Measurements from ENCODE around the gene SAMD14. TPM values are rescaled to one million over a fixed set of nuclear protein-coding genes. Genes with fewer than 3 reads are reported as not detected.

The SAMD14 gene
- polyA plus RNA-seq, 2 of the 4 experiments (the other 2 are of a cell fraction) = 0.12 to 0.75 TPM

DNA sequence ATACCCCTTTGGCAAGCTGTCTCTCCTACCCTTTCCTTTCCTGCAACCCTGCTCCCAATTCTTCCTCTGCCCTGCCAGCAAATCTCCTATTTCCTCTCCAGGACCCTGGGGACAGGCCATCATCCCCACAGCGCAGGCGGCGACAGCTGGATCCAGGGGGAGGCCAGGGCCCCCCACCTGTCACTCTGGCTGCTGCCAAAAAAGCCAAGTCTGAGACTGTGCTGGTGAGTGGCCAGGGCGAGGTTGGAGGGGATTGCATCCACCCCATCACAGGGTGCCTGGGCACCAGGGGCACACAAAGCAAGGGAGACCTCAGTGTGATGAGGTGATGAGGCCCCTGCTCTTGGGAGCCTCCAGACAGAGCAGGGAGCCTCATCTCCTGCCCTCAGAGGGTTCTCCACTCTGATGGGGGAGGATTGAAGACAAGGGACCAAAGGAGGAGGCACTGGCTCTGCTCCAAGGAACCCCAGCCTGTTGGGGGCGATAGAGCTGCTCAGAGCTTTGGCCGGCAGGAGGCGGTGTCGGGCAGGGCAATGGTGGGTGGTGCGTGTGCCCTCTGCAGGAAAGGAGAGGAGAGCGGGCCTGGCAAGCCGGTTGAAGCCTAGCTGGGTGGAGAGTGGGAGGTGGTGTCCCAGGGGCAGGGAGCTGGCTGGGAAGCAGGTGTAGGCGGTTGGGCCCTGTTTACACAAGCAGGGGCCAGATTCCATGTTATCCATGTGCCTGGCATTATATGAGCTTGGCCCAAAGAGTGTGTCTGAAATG lies 50.4 kb downstream of the SAMD14 start:
- FAIRE-seq (no peak), ATAC-seq (peak; percentile 73 to 88), DNase-seq (ENCODE audit: low read depth in 1 of 2, low spot score in 1 of 2) (peak; percentile 79 to 87)
- peaks cover 12% of the 10 kb centered on the region; the same call in 2 of the 3 replicates for H3K4me1 ChIP-seq
- H3K27ac ChIP-seq = peak overlapping the region in 1 of 2 experiments; percentile 71; a peak in 3 of 6 replicates
- TF ChIP-seq PHF8 (IDR thresholded peaks at IDR 0.05; ENCODE audit: borderline replicate concordance, low read depth) (no peak), RFX5 (IDR thresholded peaks at IDR 0.05) (no peak), MYC (IDR thresholded peaks at IDR 0.05; ENCODE audit: borderline replicate concordance, low read length) (no peak), SMC3 (IDR thresholded peaks at IDR 0.05) (peak; percentile 87), BHLHE40 (IDR thresholded peaks at IDR 0.05; ENCODE audit: low read depth, low read length) (no peak), POLR2AphosphoS2 (conservative IDR thresholded peaks at IDR 0.05; ENCODE audit: low read length) (no peak), MAZ (IDR thresholded peaks at IDR 0.05; ENCODE audit: borderline replicate concordance, low read depth, low read length) (0 out of 2 replicates have a peak, but pooled peaks have one; percentile 71), FOSB (CRISPR knock-in tag; IDR thresholded peaks at IDR 0.05) (no peak), NFE2L2 (conservative IDR thresholded peaks at IDR 0.05; ENCODE audit: low read length) (no peak), HOXA7 (CRISPR knock-in tag; IDR thresholded peaks at IDR 0.05) (no peak), GATA3 (IDR thresholded peaks at IDR 0.05; ENCODE audit: borderline replicate concordance) (0 out of 2 replicates have a peak, but pooled peaks have one; percentile 21), RAD21 (conservative IDR thresholded peaks at IDR 0.05 in 1 of 2, IDR thresholded peaks at IDR 0.05 in 1 of 2) (peak; percentile 76 to 77), CEBPB (IDR thresholded peaks at IDR 0.05) (no peak), HEYL (CRISPR knock-in tag; IDR thresholded peaks at IDR 0.05) (no peak)
- TF ChIP-seq, protein P1, sequence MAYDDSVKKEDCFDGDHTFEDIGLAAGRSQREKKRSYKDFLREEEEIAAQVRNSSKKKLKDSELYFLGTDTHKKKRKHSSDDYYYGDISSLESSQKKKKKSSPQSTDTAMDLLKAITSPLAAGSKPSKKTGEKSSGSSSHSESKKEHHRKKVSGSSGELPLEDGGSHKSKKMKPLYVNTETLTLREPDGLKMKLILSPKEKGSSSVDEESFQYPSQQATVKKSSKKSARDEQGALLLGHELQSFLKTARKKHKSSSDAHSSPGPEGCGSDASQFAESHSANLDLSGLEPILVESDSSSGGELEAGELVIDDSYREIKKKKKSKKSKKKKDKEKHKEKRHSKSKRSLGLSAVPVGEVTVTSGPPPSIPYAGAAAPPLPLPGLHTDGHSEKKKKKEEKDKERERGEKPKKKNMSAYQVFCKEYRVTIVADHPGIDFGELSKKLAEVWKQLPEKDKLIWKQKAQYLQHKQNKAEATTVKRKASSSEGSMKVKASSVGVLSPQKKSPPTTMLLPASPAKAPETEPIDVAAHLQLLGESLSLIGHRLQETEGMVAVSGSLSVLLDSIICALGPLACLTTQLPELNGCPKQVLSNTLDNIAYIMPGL (CRISPR knock-in tag; IDR thresholded peaks at IDR 0.05; ENCODE audit: borderline replicate concordance) = 0 out of 2 replicates have a peak, but pooled peaks have one; percentile 36
- TF ChIP-seq, protein P2, sequence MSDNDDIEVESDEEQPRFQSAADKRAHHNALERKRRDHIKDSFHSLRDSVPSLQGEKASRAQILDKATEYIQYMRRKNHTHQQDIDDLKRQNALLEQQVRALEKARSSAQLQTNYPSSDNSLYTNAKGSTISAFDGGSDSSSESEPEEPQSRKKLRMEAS (IDR thresholded peaks at IDR 0.05) = peak; percentile 34; the same call in 1 of the 2 replicates
- TF ChIP-seq, protein P3, sequence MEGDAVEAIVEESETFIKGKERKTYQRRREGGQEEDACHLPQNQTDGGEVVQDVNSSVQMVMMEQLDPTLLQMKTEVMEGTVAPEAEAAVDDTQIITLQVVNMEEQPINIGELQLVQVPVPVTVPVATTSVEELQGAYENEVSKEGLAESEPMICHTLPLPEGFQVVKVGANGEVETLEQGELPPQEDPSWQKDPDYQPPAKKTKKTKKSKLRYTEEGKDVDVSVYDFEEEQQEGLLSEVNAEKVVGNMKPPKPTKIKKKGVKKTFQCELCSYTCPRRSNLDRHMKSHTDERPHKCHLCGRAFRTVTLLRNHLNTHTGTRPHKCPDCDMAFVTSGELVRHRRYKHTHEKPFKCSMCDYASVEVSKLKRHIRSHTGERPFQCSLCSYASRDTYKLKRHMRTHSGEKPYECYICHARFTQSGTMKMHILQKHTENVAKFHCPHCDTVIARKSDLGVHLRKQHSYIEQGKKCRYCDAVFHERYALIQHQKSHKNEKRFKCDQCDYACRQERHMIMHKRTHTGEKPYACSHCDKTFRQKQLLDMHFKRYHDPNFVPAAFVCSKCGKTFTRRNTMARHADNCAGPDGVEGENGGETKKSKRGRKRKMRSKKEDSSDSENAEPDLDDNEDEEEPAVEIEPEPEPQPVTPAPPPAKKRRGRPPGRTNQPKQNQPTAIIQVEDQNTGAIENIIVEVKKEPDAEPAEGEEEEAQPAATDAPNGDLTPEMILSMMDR (IDR thresholded peaks at IDR 0.05) = peak; percentile 97
- TF ChIP-seq, protein P4, sequence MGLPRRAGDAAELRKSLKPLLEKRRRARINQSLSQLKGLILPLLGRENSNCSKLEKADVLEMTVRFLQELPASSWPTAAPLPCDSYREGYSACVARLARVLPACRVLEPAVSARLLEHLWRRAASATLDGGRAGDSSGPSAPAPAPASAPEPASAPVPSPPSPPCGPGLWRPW (IDR thresholded peaks at IDR 0.05) = no peak
- TF ChIP-seq, protein P5, sequence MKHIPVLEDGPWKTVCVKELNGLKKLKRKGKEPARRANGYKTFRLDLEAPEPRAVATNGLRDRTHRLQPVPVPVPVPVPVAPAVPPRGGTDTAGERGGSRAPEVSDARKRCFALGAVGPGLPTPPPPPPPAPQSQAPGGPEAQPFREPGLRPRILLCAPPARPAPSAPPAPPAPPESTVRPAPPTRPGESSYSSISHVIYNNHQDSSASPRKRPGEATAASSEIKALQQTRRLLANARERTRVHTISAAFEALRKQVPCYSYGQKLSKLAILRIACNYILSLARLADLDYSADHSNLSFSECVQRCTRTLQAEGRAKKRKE (CRISPR knock-in tag; IDR thresholded peaks at IDR 0.05; ENCODE audit: low read depth) = no peak; the same call in 1 of the 2 replicates
- no peak overlapping the region for H3K4me3 ChIP-seq
- no peaks in the 10 kb centered on the region for H3K9me3 ChIP-seq
- WGBS (ENCODE audit: missing lambda C conversion rate) = 51% methylated on average over 12 of the region's 12 CpGs
- H3K4me2 ChIP-seq = no peak overlapping the region
- ChIA-PET POLR2A (interaction anchor here (0.6 to 1.3 kb wide), 4 partner anchors 11 to 69 kb away, joined by 3 to 8 read pairs (median 4); no protein-coding TSS in a partner anchor), CTCF (interaction anchor here (0.5 to 13.5 kb wide), 22 partner anchors 8 to 232 kb away, joined by 3 to 345 read pairs (median 4); partner anchors contain the start of genes ITGA3 and PDK2)

DNA sequence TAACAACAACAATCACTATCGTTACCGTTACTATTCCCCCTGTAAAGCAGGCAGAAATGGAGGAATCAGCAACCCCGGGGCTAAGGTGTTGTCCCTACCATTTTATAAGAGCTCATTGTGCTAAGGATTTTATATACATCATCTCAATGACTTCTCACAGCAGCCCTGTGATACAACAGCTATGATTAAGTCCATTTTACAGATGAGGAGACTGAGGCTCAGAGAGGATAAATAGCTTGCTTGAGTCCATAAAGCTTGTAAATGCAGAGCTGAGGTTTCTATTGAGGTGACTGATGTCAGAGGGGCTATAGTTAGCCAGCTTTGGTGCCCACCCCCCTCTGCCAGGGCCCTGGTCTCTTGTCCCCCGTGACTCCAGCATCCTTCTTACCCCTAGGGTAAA lies 51.5 kb downstream of the SAMD14 start:
- peak overlapping the region in 1 of 2 experiments; percentile 71; a peak in 1 of 6 replicates for H3K27ac ChIP-seq
- no peak for ATAC-seq
- 84% methylated on average over 4 of the region's 4 CpGs for WGBS (ENCODE audit: missing lambda C conversion rate)
- POLR2A ChIA-PET = interaction anchor here (0.8 to 1.5 kb wide), 3 partner anchors 9 to 50 kb away, joined by 3 read pairs; no protein-coding TSS in a partner anchor
- CTCF ChIA-PET = interaction anchor here (0.6 to 13.5 kb wide), 13 partner anchors 9 to 81 kb away, joined by 3 to 345 read pairs (median 7); partner anchors contain the start of genes ITGA3 and PDK2
- DNase-seq (ENCODE audit: low read depth in 1 of 2, low spot score in 1 of 2) = no peak
- TF ChIP-seq KDM1A (IDR thresholded peaks at IDR 0.05; ENCODE audit: low read depth) = peak; percentile 75; the same call in 1 of the 2 replicates
- TF ChIP-seq EHF (CRISPR knock-in tag; IDR thresholded peaks at IDR 0.05) = no peak
- TF ChIP-seq TP53 (CRISPR knock-in tag; IDR thresholded peaks at IDR 0.05) = no peak
- 0 out of 2 replicates have a peak, but pooled peaks have one; percentile 70 for TF ChIP-seq HDAC2 (IDR thresholded peaks at IDR 0.05)
- 0 out of 5 replicates have a peak, but pooled peaks of 1 of the 2 experiments have one; percentile 12 for TF ChIP-seq JUN (IDR thresholded peaks at IDR 0.05)
- no peak for TF ChIP-seq HEYL (CRISPR knock-in tag; IDR thresholded peaks at IDR 0.05)
- no peak for TF ChIP-seq CHD4 (IDR thresholded peaks at IDR 0.05; ENCODE audit: borderline replicate concordance)
- TF ChIP-seq CHD2 (IDR thresholded peaks at IDR 0.05; ENCODE audit: low read length, partially characterized antibody) = no peak
- TF ChIP-seq, protein P2 (IDR thresholded peaks at IDR 0.05) = no peak
- no peak for FAIRE-seq
- H3K4me3 ChIP-seq = no peak overlapping the region
- no peak overlapping the region for H3K4me2 ChIP-seq
- peaks cover 12% of the 10 kb centered on the region; the same call in 2 of the 3 replicates for H3K4me1 ChIP-seq
- no peaks in the 10 kb centered on the region for H3K9me3 ChIP-seq

Data from A549 (cell line).